Fibroblast of the conjunctiva (primary cell): ENCODE results near the gene DHX8.
"Not testable (repeated sequence)": the region's sequence is repeated elsewhere in the genome, so short reads cannot be mapped to it uniquely, and the experiment has no call there.

Experiments used
- DNase-seq: peaks from one replicate; pipeline ENCODE4 v3.0.0-alpha.2; 2010; ENCODE audit warnings: low read depth

DHX8 gene

DNA sequence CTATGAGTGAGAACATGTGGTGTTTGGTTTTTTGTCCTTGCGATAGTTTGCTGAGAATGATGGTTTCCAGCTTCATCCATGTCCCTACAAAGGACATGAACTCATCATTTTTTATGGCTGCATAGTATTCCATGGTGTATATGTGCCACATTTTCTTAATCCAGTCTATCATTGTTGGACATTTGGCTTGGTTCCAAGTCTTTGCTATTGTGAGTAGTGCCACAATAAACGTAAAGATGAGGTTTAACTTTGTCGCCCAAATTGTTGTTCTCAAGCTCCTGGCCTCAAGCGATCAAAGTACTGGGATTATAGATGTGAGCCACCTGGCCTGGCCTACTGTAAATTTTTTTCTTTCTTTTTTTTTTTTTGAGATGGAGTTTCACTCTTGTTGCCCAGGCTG is 21.2 kb upstream of the DHX8 start:
- DNase-seq, result not testable (repeated sequence)

DNA sequence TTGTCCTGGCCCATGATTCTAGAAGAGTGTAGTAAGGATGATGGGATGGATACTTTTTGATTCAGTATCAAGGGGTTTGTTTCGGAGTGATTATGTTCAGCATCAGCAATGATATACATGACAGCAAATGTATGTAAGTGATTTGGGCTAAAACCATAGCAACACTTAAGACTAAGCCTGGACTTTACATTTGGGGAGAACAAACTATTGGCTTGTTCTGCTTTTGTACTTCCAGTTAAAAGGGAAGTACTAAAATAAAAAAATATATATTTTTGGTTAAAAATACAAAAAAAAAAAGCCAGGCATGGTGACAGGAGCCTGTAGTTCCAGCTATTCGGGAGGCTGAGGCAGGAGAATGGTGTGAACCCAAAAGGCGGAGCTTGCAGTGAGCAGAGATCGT is 20.5 kb upstream of the DHX8 start:
- no peak for DNase-seq

DNA sequence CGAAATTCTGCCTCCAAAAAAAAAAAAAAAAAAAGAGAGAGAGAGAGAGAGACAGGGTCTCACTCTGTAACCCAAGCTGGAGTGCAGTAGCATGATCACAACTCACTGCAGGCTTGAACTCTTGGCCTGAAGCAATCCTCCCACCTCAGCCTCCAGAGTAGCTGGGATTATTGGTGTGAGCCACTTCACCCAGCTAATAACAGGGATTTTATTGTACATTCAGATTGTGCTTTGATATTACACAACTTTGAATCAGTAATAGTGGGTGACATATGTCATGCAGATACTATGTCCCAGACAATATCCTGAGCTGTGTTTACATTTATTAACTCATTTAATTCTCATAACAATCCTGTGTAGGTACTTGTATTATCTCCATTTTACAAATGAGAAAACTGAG is 19.7 kb upstream of the DHX8 start:
- DNase-seq, result no peak

DNA sequence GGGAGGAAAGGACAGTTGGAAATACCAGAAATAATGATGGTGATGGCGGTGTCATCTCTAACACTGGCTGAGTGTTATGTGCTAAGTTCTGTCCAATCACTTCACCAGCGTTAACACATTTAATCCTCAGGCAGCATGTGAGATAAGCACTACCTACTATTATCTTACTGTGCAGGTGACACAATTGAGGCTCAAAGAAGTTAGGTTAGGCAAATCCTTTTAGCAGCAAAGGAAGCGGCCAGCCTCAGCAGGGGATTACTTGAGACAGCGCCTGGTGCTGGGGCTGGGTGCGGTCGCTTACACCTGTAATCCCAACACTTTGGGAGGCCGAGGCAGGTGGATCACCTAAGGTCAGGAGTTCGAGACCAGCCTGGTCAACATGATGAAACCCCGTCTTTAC is 18.7 kb upstream of the DHX8 start:
- no peak for DNase-seq

DNA sequence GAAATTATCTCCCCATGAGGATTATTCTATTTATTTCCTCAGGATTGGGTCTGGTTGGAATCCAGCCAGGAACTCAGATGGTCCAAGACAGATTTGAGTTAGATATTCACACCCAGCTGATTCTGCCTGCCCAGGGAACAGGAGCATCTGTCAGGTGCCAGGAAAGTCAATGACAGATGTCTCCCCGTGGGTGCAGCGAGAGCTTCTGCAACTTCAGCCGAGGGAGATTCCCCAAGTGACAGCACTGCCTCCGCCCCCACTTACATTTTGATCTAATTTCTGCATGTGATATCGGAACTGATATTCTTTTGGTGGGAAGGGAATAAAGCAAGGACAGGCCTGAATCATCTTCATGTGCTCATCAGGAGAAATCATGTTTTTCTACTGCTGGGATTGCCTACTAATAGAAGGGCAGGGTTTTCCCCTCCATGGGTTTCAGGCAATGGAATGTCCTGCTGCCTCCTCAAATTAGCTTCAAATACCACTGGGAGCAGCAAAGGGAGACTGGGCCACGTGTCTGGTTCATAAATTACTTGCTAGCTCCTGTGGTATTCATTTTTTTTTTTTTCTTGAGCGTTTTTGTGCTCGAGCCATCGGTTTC is 15.7 kb upstream of the DHX8 start:
- peak; percentile 54 for DNase-seq

DNA sequence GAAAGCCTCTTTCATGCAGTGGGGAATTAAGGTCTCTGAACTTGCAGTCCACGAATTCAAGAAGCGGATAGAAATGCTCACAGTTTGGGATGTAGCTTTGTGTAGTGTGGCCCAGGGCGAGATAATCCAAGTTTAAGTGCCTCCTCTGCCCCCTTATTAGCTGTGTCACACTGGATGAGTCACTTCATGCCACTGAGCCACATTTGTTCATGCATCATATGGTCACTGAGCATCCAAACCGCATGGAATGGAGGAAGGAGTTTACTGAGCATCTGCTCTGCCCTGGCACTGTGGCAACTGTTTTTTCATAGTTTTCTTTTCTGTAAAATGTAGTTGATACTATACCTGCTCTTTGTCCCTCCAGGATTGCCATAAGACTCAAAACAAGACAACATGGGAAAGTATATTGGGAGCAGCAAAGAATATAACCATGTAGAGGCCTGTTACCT is 15.1 kb upstream of the DHX8 start:
- DNase-seq, result no peak

DNA sequence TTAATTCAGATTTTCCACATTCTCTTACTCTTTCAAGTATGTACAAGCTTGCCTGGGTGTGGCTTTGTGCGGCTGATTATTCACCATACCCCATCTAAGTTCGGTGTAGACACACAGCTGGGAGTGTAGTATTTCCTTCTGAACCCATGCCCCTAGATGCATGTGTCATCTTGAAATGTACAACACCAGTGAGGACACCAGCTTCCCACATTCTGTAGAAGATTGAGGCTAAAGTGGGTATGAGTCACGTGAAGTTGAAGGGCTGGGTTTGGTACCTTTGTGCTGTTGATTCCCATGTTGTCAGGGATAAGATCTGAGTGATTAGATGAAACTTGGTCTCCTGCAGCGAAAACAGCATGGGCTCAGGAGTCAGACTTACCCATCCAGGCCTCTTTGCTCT is 14.6 kb upstream of the DHX8 start:
- peak; percentile 75 for DNase-seq

DNA sequence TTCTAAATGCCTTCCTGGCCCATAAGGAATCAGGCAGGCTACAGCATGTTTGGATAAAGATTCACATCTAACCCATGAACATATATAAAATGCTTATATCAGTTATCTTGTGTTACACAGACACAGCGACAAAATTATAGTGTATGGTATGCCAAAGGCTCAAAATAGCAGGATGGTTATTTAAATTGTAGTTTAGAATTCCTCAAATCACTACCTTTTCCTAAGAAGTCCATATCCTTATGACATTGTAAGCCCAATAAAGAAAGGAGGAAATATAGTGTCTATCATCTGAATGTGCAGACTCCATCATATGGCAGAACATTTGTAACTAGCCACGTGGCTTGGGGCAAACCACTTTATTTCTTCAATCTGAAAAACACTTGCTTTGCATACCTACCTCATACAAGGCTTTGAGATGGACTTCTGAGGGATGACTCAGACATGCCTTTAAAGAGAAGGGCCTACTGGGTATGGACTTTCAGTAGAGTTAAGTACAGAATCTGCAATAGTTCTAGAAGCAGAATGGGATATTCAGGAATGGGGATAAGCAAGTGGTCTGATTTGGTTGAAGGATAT is 12.1 kb upstream of the DHX8 start:
- DNase-seq, result no peak

DNA sequence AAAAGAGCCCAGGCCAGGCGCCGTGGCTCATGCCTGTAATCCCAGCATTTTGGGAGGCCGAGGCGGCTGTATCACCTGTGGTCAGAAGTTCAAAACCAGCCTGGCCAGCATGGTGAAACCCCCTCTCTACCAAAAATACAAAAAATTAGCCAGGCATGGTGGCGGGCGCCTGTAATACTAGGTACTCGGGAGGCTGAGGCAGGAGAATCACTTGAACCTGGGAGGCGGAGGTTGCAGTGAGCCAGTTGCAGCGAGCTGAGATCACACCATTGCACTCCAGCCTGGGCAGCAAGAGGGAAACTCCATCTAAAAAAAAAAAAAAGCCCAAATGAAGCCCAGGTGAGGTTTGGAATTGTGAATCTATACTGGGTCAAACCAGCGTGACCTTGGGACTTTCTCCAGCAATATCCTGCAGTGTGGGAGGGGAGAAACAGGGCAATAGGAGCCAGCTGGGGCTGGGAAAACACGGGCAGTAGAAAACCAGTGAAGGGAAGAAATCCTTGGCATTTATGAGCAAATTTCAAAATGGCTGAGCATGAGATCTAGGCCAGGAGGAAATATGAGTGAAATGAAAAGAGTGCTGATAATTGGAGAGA is 8.2 kb upstream of the DHX8 start:
- no peak for DNase-seq

DNA sequence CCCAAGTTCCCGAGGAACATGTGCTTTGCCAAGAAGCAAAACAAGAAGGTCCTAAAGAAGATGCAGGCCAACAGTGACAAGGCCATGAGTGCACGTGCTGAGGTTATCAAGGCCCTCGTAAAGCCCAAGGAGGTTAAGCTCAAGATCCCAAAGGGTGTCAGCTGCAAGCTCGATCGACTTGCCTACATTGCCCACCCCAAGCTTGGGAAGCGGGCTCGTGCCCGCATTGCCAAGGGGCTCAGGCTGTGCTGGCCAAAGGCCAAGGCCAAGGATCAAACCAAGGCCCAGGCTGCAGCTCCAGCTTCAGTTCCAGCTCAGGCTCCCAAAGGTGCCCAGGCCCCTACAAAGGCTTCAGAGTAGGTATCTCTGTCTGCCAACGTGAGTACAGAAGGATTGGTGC is 7.5 kb upstream of the DHX8 start:
- not testable (repeated sequence) for DNase-seq

DNA sequence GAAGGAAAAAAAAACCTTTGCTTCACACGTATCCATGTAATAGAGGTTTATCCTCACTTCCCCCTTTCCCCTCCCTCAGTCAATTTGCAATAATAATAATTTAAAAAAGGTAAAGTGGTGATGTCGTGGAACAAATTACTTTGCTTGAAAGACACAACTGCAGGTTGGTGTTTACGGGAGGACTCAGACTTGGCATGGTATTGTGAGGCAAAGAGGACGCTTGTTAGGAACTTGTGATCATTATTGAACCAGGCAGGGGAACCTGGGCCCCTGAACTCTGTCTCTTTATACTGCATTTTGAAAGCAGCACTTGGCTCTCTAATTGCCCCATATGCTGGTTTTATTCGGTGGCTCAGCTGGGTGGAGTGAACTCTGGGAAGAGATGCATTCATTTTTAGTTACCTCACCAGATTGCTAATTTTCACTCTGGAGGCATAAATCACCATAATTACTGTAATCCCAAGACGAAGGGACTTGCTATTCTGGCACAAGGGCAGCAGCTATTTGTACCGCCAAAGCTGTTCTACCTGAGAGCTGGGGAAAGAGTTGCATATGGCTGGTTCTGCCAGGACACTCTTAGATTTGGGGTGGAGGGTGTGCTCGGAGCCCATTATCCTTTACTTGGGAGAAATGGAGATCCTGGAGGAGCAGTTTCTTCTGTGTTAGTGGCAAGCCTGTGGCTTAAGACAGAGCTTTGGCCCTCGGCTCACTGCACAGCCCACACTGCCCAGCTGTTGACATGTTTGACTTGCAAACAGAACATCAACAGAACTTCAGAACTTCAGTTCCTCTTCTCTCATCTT is 5.7 kb upstream of the DHX8 start:
- no peak for DNase-seq

DNA sequence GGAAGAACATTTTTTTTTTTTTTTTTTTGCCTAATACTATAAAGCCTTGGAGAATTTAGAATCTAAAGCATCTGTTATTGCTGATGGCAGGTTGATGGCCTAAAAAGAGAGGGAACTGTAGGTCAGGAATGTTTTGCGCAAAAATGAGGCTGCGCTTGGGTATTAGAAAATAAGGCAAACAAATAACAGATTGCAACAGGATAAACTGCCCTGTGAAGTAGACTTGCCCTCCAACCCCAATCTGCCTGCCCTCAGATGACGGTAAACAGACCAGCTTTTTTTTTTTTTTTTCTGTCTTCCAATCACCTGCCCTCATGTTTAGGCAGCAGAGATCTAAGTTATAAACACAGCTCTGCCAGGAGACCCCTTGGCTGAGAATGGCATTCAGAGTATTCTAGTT is 3.8 kb upstream of the DHX8 start:
- DNase-seq, result no peak

DNA sequence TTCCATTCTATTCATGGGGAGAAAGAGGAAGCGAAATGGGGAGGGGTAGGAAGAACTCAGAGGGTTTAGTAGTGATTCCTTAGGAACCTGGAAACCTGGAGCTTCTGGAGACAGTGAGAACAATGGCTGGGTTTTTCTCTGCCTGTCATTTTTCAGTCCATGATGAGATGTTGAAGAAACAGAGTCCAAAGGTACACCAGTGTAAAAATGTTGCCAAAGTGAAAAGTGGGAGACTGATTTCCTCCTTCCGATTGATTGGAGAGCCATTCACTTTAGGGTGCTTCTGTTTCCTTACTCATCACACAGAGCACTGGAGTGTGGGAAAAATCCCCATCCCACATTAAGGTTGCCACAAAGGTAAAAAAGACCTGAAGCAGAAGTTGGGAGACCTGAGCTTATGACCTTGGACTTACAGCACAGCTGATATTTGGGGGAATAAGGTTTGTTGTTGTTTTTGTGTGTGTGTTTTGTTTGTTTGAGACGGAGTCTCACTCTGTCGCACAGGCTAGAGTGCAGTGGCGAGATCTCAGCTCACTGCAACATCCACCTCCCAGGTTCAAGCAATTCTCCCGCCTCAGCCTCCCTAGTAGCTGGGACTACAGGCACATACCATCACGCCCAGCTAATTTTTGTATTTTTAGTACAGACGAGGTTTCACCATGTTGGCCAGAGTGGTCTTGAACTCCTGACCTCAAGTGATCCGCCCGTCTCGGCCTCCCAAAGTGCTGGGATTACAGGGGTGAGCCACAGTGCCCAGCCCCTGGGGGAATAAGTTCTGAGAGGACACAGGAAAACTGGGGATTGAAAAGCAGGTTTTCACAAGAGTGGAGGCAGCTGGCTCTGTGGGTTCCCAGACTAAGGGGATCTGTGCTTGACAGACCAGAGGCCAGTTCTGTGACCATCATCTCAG is 1.4 kb upstream of the DHX8 start:
- DNase-seq, result no peak

DNA sequence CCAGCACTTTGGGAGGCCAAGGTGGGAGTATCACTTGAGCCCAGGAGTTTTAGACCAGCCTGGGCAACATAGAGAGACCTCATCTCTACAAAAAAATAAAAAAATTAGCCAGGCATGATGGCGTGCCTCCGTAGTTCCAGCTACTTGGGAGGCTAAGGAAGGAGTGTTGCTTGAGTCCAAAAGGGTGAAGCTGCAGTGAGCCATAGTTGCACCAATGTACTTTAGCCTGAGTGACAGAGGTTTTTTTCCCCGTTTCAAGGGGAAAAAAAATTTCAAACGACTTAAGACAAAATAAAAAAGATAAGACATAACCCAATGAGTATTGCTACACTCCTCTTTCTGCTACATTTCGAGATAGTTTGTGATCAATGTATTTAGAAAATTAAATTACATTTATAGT is 6.8 kb downstream of the DHX8 start:
- DNase-seq, result no peak

DNA sequence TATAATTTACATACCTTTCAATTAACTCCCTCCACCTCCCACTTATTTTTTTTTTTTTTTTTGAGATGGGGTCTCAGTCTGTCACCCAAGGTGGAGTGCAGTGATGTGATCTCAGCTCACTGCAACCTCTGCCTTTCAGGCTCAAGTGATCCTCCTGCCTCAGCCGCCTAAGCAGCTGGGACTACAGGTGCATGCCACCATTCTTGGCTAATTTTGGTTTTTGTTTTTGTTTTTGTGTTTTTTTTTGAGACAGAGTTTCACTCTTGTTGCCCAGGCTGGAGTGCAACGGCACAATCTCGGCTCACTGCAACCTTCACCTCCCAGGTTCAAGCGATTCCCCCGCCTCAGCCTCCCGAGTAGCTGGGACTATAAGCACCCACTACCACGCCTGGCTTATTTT is 25.7 kb downstream of the DHX8 start:
- DNase-seq, result not testable (repeated sequence)

DNA sequence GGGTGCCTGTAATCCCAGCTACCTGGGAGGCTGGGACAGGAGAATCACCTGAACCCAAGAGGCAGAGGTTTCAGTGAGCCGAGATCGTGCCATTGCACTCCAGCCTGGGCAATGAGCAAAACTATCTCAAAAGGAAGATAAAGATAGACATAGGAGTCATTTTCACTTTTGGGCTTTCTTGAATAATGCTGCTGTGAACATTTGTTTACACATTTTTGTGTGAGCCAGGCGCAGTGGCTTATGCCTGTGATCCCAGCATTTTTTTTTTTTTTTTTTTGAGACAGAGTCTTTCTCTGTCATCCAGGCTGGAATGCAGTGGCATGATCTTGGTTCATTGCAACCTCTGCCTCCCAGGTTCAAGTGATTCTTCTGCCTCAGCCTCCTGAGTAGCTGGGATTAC is 27.4 kb downstream of the DHX8 start:
- DNase-seq, result not testable (repeated sequence)

DNA sequence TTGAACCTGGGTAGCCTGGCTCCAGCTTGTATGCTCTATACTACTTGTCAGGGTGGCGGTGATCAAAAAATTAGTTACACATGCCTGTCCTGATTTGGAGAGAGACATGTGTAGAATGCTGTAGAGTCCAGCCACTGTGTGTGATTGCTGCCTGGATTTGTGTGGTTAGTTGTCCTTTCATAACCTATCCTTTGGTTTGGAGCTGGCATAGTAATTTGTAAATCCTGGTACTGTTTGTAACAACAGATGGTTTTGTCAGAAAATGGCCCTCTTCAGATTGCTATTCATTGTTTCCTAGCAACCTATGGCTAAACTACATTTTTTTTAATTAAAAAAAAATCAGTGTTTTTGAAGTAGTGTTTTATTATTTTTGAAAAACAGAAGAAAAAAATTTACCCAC is 31.9 kb downstream of the DHX8 start:
- DNase-seq, result no peak

DNA sequence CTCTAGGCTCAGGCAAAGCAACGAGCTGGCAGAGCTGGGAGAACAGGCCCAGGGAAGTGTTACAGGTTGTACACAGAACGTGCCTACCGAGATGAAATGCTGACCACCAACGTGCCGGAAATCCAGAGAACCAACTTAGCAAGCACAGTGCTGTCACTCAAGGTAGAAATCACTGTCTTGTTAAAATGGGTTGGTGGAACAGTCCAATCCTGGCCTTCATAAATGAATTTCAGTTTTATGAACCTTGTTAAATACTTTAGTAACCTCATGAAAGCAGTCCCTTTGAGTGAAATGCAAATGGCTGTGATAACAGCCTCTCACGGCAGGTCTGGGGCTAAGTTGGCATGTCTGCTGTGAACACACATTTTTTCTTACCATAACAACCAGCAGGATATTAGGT is 33.4 kb downstream of the DHX8 start:
- no peak for DNase-seq

DNA sequence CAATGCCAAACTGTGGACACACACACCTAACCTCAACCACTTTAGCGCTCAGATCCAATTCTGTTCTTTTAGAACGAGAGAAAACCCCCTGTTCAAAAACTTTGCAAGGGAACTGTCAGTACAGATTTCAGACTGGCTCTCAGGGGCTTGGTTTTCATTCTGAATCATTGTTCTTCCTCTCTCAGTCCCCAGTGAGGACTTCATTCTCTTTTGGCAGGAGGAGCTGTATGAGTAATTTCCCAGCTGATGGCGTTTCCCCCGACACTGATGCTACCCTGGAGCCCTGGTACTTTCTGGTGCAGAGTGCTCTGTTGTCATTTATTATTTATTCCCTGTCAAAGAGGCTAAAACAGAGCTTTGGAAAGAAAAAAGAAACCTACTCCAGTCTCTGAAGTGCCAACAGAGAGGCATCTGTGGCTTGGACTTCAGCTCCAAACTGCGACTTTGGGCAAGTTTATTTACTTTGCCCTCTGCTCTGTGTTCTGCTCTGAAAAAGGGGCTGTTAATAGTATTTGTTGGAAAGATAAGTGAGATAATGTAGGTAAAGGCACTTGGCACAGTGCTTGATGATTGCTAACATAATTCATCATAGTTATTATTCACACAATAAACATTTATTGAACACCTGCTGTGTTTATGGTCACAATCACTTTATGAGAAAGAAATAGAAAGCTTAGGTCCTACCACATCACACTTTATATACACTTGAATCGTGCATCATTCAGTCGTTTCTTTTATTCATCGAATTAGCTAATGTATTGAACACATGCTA is 34.0 kb downstream of the DHX8 start:
- DNase-seq, result peak; percentile 43

DNA sequence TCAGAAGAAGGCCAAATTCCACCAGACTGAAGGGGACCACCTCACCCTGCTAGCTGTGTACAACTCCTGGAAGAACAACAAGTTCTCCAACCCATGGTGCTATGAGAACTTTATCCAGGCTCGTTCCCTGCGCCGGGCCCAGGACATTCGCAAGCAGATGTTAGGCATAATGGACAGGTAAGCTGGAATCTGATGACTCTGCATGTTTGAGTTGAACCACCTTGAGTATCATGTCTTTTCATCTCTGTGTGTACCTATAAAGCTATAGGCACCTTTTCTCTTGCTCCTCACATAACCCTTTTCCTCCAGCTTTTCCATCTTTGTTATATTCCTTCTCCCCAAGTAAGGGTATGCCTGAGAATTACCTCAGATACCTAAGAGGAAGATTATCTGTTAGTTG is 37.6 kb downstream of the DHX8 start:
- no peak for DNase-seq

DNA sequence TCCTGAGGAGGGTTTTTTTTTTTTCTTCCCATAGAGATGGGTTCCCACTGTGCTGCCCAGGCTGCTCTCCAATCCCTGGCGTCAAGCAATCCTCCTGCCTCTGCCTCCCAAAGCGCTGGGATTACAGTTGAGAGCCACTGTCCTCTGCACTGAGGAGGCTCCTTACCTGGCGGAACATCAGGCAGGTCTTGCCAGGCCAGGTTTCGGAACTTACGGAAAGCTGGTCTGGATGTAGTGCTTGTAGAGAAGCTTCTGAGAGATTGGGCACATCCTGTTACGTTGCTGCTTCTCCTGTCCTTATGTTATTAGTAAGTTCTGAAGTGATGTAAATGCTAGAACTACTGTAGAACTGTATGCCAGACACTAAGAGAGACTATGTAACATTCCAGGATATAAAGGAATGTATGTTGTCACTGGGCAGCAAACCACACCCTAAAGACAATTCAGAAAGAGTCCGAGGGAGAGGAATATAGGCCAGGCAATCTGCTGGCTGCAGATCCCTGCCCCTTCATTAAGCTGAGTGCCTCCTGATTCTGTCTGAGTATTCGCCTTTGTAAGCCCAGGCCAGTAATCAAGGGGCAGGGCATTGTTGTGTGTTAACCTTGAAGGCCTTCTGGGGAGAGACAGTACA is 41.3 kb downstream of the DHX8 start:
- DNase-seq, result no peak
